GM21367 (cell line): ENCODE measurements around the gene ACTN3.
"Not testable (repeated sequence)": the region's sequence is repeated elsewhere in the genome, so short reads cannot be mapped to it uniquely, and the experiment has no call there.

Experiments used
- ATAC-seq: cut with Tn5 transposase; IDR thresholded peaks from one replicate; pipeline ENCODE4 v1.9.1; 2021; ENCODE audit not compliant: unreplicated experiment

The ACTN3 gene

DNA sequence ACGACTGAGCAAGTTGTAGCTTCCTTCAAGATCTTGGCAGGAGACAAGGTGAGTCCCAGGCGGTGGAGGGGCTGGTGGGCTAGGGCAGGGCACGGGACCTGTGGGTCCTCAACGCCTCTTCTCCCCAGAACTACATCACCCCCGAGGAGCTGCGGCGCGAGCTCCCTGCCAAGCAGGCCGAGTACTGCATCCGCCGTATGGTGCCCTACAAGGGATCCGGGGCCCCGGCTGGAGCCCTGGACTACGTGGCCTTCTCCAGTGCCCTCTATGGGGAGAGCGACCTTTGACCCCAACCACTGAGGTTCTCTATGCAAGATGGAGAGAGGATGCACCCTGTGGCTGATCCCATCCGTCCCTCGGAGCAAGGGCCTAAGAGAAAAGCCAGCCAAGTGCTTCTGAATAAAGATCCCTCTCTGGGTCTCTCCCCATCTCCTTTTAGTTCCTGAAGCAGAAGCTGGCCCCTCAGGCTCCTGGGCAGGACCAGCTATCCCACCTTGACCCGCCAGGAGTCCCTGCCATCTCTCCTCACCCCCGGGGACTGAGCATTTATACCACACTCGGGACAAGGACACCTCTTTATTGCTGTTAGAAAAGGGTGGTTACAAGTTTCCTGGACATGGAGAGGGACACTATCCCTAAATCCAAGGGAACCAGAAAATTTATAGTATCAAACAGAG lies 16.3 kb downstream of the ACTN3 start:
- no peak for ATAC-seq

DNA sequence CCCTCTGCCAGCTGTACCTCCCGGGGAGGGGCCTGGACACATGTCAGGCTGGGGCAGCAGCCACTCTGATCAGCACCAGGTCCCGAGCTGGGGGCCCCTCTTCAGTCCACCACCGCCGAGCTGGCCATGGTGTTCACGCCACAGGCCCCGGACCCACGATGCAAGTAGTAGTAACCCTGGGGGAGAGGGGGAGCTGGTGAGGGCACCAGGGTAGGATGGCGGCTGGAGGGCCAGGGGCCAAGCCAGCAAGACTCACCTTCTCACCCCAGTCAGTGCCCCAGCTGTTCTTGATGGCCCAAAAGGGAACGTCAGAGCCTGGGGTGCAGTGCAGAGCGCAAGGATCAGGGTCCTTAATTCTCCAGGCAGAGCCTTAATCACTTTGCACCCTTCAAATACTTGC lies 17.1 kb downstream of the ACTN3 start:
- ATAC-seq, result no peak

DNA sequence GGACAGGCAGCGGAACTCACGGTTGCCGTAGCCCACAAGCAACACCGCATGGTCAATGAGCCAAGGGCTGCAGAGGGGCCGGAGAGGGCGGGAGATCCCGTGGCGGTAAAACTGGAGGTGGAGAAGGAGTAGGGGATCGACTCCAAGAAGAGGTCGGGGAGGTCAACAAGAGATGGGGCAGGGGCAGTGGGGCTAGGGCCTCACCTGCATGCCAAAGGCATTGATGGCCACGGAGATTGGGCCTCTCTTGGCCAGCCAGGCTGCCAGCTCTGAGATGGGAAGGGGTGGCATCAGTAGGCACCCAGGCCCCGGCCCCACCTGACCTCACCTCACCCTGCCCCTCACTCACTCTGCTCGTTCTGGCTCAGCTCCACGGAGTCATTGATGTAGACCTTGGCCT lies 17.8 kb downstream of the ACTN3 start:
- no peak for ATAC-seq

DNA sequence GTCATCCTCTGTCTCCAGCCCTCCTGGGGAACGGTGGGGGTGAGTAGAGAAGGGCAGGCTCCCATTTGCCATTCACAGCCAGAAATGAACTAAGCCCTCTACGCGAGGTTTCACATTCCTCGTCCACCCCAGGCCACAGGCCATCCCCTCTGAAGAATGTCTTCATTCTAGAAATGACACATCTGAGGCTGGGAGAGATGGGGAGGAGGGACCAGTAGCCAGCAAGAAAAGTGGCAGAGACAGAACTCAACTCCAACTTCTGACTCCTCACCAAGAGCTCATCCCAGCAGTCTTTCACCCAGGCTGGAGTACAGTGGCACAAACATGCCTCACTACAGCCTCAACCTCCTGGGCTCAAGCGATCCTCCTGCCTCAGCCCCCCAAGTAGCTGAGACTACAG lies 18.3 kb downstream of the ACTN3 start:
- ATAC-seq, result no peak

DNA sequence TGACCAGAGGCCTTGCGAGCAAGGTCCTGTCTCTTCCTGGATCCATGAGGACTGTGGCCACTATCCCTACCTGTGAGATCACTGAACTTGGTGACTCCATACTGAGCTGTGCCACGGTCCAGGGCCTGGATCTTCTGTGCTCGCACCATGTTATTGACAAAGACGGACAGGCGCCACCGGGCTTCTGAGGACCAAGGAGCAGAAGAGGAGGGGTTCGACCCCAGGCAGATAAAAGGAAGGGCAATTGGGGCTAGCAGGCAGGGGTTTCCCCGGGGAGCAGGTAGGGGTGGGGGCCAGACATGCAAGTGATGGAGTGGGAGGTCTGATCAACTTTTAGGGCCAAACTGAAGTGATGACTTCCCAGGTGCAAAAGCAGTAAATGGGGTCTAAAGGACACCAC lies 19.5 kb downstream of the ACTN3 start:
- ATAC-seq, result no peak

DNA sequence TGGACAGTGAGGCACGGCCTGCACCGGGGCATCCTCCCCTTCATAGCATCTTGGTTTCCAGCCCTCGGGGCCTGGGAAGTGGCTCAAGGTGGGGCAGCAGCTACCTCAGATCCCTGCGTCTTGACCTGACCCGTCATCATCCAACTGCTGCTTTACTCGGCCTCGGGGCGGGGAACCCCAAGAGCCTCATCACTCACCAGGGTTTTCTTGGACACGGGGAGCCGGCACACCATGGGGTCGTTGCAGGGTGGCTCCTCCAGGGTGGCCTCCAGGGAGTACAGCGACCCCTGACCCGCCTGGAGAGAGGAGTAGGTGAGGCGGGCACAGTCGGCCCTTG lies 21.1 kb downstream of the ACTN3 start:
- no peak for ATAC-seq

DNA sequence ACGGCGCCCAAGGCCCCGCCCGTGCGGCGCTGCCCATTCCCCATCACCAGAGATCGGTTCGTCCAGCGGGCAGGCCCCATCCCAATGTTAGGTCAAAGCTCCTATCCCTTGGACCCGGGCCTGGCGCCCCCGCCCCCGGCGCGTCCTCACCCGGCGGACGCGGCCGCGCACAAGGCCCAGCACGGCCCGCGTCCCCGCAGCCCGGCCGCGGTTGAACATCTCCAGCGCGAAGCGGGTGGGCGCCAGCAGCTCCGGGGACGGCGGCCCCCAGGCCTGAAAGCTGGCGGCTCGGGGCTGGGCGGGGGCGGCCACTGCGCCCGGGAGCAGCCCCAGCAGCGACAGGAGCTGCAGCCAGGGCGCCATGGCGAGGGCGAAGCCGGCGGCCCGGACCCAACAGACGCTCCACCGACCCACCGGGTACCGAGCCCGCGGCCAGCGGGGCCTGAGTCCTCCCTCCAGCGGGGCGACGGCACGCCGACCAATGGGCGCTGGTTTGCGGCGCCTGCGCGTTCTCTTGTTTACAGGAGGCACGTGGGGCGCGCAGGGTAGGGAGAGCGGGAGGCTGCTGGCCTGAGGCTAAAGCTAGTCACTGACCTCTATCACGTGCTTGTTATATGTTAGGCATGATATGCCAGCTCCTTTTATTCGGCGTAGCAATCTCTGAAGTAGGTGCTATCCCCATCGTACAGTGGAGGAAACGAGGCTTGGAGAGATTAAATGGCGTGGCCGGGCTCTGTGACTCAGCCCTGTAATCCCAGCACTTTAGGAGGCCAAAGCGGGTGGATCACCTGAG lies 21.6 kb downstream of the ACTN3 start, which contains the start of gene CTSF:
CTSF (minus strand) TSS at position 483 of the 793 bp plus-strand sequence; CDS start at position 363, 120 bp downstream.
- ATAC-seq, result no peak

DNA sequence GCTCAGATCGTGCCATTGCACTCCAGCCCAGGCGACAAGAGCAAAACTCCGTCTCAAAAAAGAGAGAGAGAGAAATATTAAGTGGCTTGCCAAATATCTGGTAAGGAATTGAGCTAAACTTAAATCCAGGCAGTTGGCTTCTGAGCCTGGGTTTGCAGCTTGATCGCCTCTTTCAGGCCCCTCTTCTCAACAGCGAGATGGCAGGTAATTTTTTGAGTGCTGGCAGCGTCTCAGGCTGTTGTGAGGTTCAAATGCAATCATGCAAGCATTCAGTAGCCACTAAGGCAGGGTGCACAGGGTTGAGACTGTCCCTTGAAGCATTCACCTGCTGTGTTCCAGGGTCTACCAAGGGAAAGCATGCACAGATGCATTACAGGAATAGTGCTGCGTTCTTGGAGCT lies 22.4 kb downstream of the ACTN3 start:
- ATAC-seq, result no peak

DNA sequence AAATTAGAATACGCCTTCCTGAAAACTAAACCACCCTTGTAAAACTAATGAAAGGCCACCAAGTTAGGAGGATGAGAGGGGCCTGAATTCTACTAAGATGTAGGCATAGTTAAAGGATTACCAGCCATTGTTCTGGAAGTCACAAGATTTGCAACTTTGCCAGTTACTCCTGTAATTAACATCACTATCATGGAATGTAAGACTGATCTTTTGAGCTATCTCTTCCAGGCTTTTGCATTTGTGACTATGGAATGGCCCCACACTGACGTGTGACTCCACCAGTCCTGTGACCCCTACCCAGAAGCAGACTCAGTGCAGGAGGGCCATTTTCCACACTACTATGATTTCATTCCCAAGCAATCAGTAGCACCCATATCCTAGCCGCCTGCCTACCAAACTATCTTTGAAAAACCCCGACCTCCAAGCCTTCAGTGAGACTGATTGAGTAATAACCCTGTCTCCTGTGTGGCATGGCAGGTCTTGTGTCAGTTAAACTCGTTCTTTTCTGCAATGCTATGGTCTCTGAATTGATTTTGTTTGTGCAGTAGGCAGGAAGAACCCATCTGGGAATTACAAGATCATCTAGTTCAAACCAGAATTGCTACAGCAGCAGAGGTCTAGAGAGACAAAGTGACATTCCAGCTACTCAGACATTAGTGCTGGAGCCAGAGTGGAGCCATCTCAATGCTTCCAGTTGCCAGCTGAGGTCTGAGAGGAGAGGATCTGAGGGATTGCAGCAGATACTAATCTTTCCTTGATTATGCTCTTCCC lies 23.6 kb downstream of the ACTN3 start:
- no peak for ATAC-seq

DNA sequence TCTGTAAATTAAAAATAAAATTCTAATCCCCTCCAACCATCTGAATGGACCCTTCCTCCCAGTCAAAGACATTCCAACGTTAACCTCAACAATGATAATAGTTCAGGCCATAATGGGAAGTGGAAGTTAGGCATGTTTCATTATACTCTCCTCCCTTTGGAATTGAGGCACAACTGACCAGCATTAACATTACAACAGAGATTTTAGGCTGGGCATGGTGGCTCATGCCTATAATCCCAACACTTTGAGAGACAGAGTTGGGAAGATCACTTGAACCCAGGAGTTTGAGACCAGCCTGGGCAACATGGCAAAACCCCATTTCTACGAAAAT lies 24.1 kb downstream of the ACTN3 start:
- no peak for ATAC-seq

DNA sequence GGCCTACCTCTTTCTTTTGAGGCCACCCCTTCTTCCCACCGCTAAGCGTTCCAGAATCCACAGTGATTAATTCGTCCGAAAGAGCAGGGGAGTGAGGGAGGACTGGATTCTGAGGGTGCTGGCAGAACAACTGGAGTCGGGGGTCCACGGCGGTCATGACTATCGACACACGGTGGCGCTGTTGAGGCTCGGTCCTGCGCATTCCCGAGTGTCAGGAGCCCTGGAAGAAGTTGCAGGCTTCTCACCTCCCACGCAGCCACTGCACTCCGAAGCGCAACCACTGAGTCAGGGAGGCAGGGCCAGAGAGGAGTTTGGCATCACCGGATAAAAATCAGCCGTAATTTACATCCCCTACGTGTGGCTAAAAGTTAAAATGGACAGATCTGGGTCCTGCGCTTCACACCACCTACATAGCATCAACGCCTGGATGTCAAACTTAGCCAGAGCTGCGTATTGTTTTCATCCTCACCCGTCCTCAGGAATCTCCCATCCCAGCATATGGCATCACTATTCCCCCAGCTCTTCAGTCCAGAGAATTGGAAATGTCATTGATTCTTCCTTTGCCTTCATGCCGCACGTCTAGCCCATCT lies 32.4 kb downstream of the ACTN3 start:
- ATAC-seq, result no peak

DNA sequence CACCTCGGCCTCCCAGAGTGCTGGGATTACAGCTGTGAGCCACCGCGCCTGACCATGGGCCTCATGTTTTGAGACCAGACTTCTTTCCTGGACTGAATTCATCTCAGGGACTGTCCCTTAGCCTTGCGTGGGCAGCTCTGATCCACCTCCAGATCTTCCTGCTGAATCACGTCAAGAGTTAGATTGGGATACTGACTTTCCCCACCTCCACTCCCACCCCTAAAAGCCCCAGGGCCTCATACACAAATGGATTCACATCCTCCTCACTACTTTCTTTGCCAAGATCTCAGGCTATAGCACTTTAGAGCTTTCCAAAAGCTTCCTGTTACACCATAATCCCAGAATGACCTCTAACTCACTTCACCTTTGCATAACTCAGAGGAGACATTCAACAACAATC lies 34.1 kb downstream of the ACTN3 start:
- no peak for ATAC-seq

DNA sequence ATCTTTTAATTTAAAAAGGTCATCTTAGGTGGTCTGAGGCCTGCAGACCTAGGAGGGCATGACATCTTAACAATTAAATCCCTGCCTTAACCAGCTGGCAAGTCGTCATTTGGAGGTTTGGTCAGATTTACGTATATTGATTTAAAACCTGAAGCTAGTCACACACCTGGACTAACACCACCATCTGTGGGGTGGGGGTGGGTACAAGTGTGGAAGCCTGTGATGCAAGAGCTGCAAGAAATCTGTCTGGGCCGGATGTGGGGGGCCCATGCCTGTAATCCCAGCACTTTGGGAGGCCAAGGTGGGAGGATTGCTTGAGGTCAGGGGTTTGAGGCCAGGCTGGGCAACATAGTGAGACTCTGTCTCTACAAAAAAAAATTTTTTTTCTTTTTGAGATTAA lies 34.6 kb downstream of the ACTN3 start:
- no peak for ATAC-seq

DNA sequence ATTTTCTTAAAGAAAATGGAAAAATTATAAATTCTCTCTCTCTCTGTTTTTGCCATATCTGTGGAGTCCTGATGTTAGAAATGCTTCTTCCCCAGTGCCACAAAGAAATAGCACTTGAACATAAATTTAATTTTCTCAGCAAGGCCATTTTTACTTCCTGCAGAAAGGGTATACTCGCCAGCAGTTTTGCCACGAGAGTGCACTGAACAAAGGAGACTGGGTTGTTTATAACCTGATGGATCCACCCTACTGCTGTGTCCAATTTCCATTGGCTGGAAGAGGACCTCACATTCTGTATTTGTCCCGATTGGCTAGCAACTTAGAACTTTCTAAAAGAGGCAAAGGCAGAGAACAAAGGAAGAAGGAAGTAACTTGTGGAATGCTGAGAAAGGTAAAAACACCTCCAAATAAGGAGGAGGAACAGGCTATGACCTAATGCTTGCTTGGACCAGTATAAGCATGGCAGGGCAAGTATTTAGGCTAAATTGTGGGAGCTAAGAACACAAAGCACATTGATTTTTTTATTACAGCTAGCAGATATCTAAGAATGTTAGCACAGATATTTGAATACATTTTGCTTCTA lies 36.0 kb downstream of the ACTN3 start:
- not testable (repeated sequence) for ATAC-seq

DNA sequence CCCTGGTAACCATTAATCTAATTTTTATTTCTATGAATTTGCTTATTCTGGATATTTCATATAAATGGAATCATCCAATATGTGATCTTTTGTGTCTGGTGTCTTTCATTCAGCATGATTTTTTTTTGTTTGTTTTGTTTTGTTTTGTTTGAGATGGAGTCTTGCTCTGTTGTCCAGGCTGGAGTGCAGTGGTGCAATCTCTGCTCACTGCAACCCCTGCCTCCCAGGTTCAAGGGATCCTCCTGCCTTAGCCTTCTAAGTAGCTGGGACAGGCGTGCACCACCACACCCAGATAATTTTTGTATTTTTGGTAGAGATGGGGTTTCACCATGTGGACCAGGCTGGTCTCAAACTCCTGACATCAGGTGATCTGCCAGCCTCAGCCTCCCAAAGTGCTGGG lies 38.7 kb downstream of the ACTN3 start:
- not testable (repeated sequence) for ATAC-seq

DNA sequence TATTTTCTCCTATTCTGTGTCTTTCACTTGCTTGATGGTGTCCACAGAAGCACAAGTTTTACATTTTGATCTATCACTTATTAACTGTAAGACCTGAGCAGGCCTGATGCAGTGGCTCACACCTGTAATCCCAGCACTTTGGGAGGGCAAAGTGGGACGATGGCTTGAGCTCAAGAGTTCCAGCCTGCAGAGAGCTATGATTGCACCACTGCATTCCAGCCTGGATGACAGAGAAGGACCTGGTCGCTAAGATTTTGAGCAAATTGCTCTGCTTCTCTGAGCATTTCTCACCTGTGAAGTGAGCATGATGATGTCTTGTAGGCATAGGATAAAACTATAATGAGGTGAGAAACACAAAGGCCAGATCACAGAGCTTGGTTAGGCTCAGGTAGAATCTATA lies 39.4 kb downstream of the ACTN3 start:
- ATAC-seq, result no peak

DNA sequence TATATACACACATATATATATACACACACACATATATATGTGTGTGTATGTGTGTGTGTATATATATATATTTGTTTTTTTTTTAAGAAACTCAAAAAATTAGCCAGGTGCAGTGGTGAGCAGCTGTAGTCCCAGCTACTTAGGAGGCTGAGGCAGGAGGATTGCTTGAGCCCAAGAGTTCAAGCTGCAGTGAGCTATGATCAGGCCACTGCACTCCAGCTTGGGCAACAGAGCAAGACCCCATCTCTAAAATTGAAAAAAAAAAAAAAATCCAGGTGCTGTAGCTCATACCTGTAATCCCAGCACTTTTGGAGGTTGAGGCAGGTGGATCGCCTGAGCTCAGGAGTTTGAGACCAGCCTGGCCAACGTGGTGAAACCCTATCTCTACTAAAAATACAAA lies 42.6 kb downstream of the ACTN3 start:
- ATAC-seq, result not testable (repeated sequence)

DNA sequence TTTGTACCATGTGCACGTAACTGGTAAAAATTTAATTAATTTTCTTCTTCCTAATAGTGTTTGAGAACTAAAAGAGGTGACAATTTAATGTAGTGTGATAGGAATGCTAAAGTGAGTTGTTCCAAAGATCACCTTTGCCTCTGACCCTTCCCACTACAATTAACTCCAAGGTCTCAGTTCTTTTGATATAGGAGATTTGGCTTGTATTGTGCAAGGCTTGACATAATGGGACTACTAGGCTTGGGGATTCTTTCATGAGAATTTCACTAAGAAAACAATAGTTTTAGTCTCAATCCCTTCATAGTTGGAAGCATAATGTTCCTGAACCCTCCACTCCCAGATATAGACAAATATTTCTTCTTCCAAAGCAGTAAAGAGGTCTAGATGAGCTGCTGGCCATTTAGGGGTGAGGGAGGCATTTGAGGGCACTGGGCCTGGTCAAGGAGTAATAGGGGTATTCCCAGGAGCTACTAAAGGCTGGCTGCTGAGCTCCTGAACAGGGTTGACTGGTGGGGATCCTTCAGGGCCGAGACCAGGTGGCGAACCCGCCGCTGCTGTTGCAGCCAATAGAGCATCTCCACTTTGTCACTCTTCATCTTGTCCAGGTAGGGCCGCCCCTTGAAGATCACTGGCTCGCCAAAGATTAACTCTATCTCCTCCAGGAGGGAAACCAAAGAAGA lies 43.4 kb downstream of the ACTN3 start:
- no peak for ATAC-seq

DNA sequence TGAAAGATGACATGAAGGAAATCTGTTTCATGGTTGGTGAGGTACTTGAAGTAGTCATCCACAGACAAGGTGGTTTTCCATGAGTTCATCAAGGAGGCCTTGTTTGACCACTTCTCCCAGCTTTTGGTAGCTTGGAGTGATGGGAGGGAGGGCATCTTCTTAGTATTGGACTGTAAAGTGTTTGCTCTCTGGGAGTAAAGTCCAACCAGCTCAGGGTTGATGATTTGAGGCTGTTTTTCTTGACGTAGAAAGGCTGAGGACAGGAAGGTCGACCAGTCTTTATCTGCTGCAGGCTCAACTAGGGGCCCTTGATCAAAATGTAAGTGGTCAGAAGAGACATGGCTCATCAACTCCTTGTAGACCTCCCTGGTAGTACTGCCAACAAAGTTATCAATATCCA lies 44.5 kb downstream of the ACTN3 start:
- no peak for ATAC-seq

DNA sequence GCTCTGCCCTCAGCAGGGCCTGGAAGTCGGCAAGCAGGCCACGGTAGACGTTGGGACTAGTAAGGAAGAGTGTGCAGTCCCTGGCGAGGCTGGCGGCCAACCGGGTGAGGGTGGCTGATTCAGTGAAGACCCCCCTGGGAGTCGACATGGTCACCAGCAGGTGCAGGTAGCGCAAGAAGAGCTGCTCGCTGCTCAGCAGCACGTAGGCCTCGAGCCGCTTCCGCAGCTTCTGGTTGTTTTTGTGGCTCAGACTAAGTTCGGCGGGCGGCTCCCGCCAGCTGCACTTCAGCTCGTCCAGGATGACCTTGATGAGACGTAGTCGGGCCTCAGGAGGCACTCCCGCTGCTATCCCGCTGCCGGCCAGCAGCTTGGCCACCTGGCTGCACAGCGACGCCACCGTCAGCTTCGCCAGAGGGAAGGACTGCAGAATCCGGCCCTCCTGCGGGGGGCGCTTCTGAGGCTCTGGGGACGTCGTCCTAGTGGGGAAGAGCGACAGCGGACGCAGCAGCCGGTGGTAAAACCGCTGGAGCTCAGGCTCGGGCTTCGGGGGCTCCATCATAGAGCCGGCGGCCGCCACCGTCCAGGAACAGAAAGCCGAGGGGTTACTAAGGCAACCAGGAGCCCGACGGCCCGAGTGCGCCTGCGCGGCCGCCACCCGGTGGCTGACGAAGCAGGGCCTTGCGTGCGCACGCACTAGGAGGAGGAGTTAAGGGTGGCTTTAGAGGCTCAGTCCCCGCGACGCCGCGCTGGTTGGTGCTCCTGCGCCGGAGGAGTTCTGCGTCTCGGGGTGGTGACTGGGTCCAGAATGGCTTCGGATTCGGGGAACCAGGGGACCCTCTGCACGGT lies 46.0 kb downstream of the ACTN3 start, which contains the start of the genes CCDC87 and CCS:
CCDC87 (minus strand) TSS at position 607 of the 846 bp plus-strand sequence; CDS start at position 559, 48 bp downstream.
CCS (plus strand) TSS at position 729 of the 846 bp plus-strand sequence; CDS start at position 806, 77 bp downstream.
- ATAC-seq, result peak; percentile 77
